Fibroblast of mammary gland (primary cell): ENCODE results near the gene SLC6A3.

ENCODE experiments used
- DNase-seq: peaks from one replicate; pipeline ENCODE4 v3.0.0-alpha.2; 2010; ENCODE audit warnings: low read depth
- H3K4me3 ChIP-seq: 2 replicates; pipeline ENCODE4 v1.5.1; 2011; ENCODE audit warnings: low read depth, mild to moderate bottlenecking, low read length, moderate library complexity; ENCODE audit not compliant: control insufficient read depth
- CTCF ChIP-seq: conservative IDR thresholded peaks from 2 replicates; pipeline ENCODE4 v1.5.1; 2011; ENCODE audit warnings: low read depth, low read length, inconsistent platforms; ENCODE audit not compliant: control insufficient read depth, insufficient read depth

The SLC6A3 gene

DNA sequence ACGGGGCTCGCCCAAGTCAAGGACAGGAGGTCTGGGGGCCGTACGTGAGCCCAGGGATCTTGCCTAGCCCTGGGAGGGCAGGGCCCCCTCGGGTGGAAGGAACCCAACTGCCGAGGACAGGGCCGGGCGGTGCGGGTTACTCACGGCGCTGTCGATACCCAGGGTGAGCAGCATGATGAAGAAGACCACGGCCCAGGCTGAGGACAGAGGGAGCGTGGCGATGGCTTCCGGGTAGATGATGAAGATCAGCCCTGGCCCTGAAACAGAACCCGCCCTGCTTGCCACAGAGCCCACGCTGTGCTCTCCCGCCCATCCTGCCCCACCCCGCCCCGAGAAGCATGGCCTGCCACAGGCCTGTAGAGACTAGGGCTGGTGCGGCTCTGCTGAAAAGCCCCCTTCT lies 34.1 kb downstream of the SLC6A3 start:
- DNase-seq = no peak
- TF ChIP-seq CTCF = no peak

DNA sequence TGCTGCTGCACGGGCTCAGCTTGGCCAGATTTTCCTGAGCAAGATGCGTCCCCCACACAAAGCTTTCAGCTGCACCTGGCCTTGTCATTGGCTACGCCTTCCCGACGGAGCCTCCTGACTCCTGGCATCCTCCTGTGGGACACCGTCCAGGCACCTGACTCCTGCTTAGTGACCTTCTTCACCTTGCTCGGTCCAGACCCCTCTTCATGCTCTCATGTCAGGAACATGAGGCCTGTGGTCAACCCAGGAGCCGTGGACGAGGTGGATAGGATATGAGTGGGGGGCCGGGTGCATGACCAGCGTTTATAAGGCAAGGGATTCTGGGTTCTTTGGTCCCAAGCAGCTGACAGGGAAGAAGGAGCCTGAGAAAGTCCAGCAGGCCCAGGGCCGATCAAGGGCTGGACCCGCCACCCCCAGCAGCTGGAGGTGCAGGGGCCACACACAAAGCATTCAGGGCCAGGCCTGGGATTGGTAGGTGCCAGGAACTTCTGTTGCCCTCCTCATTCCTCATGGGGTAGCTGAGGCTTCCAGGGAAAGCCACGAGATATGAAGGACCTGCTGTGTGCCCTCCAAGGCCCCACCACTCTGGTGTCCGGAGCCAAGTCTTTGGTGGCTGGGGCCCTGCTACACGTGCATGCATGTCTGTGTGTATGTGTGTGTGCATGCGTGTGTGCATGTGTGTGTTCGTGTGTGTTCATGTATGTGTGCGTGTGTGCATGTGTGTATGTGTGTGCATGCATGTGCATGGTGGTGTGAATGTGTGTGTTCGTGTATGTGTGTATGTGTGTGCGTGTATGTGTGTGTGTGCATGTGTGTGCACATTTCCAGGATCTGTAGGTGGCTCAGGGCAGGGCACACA lies 34.9 kb downstream of the SLC6A3 start:
- no peak for DNase-seq
- H3K4me3 ChIP-seq = no peak overlapping the region
- TF ChIP-seq CTCF = no peak

More for the DNA sequence above, 34.1 kb downstream of the SLC6A3 start:
- no peak overlapping the region for H3K4me3 ChIP-seq

DNA sequence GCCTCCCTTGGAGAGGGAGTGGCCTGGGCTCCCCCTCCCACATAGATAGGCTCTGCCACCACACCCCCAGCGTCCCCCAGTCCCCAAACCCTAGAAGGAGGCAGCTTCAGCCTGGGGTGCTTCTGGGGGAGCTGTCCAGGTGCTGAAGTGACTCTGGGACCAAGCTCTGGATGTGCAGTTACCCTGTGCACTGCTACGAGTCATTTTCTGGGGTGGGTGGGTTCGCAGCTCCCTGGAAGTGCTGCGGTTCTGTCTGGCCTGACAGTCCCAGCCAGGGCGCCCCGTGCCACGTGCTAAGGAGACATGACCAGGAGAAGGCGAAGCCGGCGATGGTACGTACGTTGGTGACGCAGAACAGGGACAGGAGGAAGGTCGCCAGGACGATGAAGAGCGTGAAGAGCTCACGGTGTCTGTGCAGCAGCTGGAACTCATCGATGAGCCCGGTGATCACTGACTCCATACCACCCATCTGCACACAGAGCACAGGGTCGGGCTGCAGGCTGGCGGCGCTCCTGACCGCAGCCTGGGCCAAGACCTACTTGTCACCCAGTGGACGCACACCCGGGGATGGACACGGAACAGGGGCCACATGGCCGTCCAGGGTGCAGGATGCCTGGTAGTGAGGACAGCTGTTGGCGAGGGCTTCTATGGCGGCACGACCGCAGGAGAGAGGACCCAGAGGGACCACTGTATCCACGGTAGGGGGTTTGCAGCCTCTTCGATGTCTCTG lies 35.7 kb downstream of the SLC6A3 start:
- no peak overlapping the region for H3K4me3 ChIP-seq
- no peak for TF ChIP-seq CTCF
- DNase-seq = no peak

- H3K4me3 ChIP-seq = no peak overlapping the region
- no peak for DNase-seq
- no peak for TF ChIP-seq CTCF
Observed at GRCh38 chr5:1406681-1407640, 38.3 kb downstream of the SLC6A3 start.

- DNase-seq = no peak
- no peak overlapping the region for H3K4me3 ChIP-seq
- no peak for TF ChIP-seq CTCF
Observed at GRCh38 chr5:1405539-1406530, 39.4 kb downstream of the SLC6A3 start.
